OCI-LY1 (cell line): Measurements from ENCODE around the gene ZDHHC1.

Source experiments
- CTCF ChIP-seq: fragments of 200-600 bp; sonication (generic), shearing (Covaris generic); IDR thresholded peaks from 2 replicates; pipeline ENCODE4 v1.5.1; 2017; ENCODE audit warnings: mild to moderate bottlenecking, antibody characterized with exemption, low read length, moderate library complexity, mixed read lengths
- EZH2 ChIP-seq: fragments of 200-600 bp; sonication (generic), shearing (Covaris generic); IDR thresholded peaks from 2 replicates; pipeline ENCODE4 v1.8.0; 2017; ENCODE audit warnings: borderline replicate concordance, mixed run types, mild to moderate bottlenecking, antibody characterized with exemption, low read length, moderate library complexity, mixed read lengths

GRCh38 chr16:67426950-67427349 is 10.7 kb upstream of the ZDHHC1 start:
- no peak for TF ChIP-seq CTCF
- TF ChIP-seq EZH2: no peak
